Tongue (tissue), 2 donors: ENCODE results near the gene TRIM71. TPM values are rescaled to one million over a fixed set of nuclear protein-coding genes. Genes with fewer than 3 reads are reported as not detected.

ENCODE experiments used
- DNase-seq: peaks from one replicate; pipeline ENCODE4 v3.0.0-alpha.2; 2015
- total RNA-seq: library from RNA; depleted of rRNA; stranded (reverse); fragments of >200 nt; gene quantifications from one replicate; pipeline ENCODE4 v1.2.3, GENCODE V29; 2014

Gene TRIM71
- total RNA-seq, 1 donor from 2014 or later, result 0.31 TPM

DNA sequence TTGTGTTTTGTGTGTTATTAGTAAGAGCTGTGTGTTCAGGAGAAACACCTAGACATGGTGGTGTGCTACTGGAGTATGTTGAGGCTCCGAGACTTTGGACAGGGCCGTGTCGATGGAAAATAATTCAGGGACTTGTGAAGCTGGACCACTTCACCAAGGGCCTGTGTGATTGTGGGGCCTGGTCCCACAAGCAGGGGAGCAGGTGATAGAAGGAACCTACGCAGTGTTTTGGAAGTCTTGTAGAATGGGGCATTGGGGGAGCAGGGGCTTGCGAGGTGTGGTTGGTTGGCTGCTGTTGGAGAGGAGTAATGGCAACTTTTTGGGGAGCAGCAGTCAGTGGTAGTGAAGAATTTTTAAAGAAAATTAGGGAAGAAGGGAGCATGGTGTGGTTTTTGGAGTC lies 48.7 kb downstream of the TRIM71 start:
- no peak for DNase-seq

GRCh38 chr3:32867954-32868353 lies 50.2 kb downstream of the TRIM71 start:
- DNase-seq, result no peak

DNA sequence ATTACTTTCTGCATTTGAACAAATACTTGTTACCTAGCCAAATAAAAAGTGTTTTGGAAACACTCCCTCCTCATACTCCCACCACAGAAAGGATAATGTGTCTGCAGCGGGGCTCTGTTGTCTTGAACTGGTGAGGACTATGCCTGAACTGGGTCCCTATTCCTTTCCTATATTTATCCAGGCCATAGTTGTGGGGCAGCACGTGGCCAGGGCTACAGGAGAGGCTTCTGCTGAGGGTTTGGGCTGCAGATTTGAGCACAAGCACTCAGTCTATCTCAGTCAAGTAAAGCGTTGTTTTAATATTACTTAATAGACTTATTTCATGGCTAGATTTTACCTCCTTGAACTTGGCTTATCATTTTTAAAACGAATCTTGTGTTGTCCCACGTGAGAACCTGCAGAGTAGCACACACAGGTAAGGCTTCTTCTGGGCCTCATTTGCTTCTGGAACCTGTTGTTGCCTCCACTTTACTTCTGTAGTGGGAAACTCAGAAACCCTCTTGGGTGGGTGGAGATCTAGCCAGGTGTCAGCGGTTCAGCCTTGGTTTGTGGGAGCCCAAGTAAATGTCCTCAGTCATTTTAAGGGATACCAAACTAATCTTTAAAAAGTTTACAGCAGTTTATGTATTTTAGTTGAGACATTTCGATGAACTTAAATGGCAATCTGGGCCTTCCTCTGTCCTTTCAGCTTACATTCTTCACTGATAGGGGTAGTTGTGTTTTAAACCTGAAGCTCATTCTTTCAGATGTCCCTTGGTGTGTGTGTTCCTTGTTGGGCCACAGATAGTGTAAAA lies 51.1 kb downstream of the TRIM71 start:
- DNase-seq, result no peak

- DNase-seq, result no peak
These were observed 51.8 kb downstream of the TRIM71 start for GRCh38 chr3:32869513-32870047.

DNA sequence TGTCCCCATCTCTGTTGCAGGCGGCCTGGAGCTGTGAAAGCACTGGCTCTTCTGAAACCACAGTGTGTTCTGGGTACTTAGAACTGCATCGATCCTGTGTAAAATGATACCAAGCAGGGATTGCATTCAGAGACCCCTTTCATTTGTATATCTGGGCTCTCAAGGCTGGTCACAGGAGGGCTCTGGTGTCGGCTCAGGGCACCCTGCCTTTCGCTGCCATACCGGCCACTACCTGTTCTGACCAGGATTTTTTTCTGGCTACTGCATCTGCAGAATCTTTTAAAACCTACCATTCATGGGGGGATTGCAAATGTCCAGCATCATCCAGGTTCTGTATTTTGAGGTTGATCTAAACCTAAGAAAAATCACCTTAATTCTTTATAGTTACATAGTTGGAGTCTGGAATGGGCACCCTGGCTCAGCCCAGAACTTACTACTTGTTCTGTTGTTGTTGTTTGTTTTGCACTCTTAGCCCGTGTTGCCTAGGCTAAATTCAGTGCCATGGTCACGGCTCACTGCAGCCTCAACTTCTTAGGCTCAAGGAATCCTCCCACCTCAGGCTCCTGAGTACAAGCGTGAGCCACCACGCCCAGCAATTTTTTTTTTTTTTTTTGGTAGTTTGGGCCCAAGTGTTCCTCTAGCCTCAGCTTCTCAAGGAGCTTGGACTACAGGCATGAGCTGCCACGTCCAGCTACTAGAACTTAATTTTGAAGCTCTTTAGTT lies 52.7 kb downstream of the TRIM71 start:
- DNase-seq, result no peak

GRCh38 chr3:32871273-32871672 lies 53.5 kb downstream of the TRIM71 start:
- no peak for DNase-seq

DNA sequence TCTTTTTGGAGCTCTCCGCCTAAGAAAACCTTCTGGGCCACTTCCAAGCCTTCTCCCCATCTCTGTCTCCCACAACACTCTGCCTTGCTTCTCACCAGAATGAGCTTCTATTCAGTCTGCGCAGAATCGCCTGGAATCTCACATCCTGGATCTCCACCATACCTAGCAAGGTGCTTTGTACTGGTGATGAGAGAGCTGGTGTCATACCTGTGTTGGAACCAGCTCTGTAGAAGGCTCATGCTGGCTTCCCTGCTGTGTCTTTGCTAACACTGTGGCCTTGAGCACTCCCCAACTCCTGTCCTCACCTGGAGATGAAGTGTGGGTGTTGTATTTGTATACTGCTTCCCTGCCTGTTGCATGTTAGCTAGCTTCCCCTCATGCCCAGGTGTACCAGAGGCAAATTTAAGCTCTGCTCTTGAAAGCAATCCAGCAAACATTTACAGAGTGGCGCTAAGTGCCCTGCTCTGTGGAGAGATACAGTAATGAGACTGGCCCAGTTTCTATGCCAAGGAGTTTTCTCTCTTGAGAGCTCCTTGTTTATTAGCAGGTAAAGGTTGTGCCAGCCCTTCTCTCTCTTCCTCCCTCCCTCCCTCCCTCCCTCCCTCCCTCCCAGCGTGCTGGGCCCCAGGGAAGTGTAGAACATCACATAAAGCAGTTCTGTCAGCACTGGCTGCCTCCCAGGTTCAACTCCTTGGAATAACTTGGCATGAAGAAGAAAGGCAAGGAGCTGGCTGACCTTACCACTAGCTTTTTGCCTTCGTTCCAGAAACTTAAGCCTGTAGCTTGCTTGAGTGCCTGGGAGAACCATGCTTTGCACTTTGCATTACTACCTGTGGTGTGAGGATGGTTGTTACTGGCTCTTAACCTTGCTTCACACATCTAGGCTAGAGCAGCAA lies 54.9 kb downstream of the TRIM71 start:
- DNase-seq, result peak; percentile 66

DNA sequence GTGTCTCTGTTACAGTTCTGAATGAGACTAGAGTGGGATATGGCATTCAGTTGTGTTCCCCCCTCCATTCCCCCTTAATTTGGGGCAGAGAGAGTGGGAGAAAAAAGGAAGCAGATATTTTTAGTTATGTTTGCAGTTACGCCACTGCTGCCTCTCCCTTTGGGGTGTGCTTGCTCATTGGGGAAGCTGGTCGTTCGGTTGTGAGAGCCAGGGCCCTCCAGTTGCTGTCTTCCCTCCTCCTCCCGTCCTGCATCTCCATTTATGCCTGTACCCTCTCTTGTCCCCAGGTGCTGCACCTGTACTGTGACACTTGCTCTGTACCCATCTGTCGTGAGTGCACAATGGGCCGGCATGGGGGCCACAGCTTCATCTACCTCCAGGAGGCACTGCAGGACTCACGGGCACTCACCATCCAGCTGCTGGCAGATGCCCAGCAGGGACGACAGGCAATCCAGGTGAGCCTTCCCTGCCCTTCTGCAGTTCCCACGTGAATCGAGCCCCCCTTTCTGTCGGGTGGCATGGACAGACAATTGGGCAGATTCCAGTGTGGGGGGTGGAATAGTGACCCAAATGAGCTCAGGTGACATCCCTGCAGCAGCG lies 55.8 kb downstream of the TRIM71 start:
- no peak for DNase-seq

DNA sequence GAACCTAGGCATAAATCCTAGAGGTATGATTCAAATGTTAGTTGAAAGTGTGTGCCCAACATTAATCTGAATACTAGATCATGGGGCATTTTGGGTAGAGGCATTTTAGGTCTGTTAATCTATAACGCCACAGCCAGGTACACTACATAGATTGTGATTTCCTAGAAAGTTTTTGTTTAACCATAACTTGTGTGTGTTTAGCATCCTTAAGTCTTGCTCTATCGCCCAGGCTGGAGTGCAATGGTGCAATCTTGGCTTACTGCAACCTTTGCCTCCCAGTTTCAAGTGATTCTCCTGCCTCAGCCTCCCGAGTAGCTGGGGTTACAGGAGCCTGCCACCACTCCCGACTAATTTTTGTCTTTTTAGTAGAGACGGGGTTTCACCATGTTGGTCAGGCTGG lies 59.1 kb downstream of the TRIM71 start:
- no peak for DNase-seq

- no peak for DNase-seq
These were observed 59.8 kb downstream of the TRIM71 start for GRCh38 chr3:32877598-32877997.

GRCh38 chr3:32880225-32880624 lies 62.4 kb downstream of the TRIM71 start:
- no peak for DNase-seq

DNA sequence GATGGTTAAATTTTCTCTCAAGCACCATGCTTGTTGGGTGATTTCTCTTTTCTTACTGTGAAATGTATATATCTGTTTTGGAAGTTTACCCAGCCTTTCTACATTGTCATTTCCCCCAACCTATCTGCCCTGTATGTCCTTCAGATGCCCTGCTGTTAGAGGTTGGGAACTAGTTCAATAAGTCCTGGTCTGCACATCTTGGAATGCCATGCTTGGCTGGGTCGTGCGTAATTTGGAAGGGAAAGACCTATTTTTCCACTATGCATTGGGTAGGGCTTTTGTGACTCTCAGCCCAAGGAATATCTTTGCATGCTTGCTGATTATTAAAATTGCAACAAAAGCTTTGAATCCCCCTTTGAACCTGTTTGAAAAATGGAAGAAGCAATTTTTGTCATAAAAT lies 63.8 kb downstream of the TRIM71 start:
- DNase-seq, result no peak

DNA sequence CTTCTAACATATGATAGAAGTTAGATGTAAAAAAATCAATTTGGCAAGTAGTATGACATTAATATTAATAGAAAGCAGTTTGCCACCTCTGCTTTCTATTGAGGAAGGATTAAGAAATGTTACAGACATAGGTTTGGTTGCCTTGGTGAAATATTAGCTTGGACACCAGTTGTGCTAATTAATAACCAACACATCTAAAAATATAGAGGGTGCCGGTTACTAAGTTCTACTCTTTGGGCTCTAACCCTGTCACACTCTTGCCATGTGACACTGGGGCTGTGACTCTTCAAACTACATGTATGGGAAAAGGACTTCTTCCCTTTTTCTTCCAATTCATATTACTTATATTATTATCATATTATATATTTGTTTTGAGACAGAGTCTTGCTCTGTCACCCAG lies 64.4 kb downstream of the TRIM71 start:
- no peak for DNase-seq

DNA sequence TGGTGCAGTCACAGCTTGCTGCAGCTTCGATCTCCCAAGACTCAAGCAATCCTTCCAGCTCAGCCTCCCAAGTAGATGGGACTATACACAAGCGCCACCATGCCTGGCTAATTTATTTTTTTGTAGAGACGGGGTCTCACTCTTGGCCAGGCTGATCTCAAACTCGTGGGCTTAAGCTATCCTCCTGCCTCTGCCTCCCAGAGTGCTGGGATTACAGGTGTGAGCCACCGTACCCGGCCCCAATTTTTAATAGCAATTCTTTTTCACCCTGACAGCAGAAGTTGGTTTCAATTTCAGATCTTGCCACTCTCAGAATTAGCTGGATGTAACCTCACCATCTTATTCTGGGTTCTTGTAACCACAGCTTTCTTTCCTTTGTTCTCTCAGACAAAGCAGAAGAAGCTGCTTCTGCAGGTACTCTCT lies 64.8 kb downstream of the TRIM71 start:
- DNase-seq, result no peak

DNA sequence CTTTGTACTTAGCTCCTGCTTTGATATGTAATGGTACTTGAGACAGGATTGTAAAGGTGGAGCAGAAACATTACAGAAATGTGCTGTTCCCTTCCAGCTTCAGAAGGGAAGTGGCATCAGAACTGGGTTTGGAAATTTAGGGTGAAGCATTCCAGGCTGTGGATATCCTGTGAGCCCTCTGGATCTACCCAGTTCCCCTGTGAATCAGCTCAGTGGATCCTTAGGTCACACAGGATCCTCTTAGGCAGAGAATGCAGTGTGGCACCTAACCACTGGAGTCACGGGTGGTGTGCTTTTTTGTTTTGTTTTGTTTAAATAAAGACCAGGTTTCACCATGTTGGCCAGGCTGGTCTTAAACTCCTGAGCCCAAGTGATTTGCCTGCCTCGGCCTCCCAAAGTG lies 66.0 kb downstream of the TRIM71 start:
- DNase-seq, result no peak

DNA sequence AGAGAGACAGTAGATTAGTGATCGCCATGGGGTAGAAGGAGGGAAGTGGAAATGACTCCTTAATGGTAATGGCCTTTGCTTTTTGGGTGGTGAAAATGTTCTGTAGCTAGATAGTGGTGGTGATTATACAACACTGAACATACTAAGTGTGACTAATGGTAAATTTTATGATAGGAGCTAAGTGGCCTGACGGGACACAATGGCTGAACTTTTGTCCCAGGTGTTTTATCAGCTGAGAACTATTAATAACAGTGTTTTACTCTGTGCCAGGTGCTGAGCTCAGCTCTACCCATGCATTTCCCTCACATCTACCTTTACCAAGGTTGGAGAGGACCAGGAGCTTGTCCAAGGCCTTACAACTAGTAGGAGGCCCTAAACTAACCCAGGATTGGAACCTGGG lies 66.8 kb downstream of the TRIM71 start:
- no peak for DNase-seq

GRCh38 chr3:32885283-32885901 lies 67.6 kb downstream of the TRIM71 start:
- DNase-seq, result no peak

- no peak for DNase-seq
These were observed 68.5 kb downstream of the TRIM71 start for GRCh38 chr3:32886296-32886695.

DNA sequence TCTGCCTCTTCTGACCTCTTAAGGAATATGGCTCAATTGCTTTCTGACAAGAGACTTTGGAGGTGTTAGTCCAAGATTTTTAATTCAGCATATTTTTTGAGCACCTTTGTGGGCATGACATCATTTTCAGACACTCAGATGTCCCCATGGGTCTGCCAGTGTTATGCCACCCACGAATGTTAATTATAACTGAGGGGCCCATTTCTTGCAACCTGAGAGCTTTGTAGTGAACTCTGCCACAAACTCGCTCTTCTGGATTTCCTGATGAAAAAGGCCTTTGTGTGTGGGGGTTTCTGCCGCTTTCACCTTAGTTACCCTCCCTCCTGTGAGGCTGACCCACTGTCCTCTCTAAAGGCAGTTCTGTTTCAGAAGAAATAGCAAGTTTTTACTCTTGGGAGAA lies 69.1 kb downstream of the TRIM71 start:
- DNase-seq, result no peak

DNA sequence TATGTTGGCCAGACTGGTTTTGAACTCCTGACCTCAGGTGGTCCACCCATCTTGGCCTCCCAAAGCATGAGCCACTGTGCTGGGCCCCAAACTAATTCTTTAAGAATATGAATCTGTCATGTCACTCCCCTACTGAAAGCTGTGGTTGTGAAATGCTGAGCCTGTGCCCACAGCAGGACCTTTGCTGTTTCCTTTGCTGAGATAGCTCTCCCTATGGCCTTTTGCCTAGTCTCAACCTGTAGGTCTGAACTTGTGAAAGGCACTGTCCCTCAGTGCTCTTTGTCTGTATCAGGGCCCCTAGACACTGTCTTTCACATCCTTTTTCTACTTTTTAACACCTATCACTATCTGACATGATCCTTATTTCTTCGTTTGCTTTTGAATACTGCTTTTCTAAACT lies 70.9 kb downstream of the TRIM71 start:
- no peak for DNase-seq

DNA sequence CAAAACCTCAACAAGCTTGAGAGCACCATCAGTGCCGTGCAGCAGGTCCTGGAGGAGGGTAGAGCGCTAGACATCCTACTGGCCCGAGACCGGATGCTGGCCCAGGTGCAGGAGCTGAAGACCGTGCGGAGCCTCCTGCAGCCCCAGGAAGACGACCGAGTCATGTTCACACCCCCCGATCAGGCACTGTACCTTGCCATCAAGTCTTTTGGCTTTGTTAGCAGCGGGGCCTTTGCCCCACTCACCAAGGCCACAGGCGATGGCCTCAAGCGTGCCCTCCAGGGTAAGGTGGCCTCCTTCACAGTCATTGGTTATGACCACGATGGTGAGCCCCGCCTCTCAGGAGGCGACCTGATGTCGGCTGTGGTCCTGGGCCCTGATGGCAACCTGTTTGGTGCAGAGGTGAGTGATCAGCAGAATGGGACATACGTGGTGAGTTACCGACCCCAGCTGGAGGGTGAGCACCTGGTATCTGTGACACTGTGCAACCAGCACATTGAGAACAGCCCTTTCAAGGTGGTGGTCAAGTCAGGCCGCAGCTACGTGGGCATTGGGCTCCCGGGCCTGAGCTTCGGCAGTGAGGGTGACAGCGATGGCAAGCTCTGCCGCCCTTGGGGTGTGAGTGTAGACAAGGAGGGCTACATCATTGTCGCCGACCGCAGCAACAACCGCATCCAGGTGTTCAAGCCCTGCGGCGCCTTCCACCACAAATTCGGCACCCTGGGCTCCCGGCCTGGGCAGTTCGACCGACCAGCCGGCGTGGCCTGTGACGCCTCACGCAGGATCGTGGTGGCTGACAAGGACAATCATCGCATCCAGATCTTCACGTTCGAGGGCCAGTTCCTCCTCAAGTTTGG lies 72.9 kb downstream of the TRIM71 start:
- no peak for DNase-seq
